HG03060 (cell line): ENCODE data around the gene ZPR1.

Source experiments
- ATAC-seq: cut with Tn5 transposase; IDR thresholded peaks from one replicate; pipeline ENCODE4 v1.9.1; 2021; ENCODE audit warnings: low read depth, moderate number of reproducible peaks; ENCODE audit not compliant: unreplicated experiment

ZPR1 gene

DNA sequence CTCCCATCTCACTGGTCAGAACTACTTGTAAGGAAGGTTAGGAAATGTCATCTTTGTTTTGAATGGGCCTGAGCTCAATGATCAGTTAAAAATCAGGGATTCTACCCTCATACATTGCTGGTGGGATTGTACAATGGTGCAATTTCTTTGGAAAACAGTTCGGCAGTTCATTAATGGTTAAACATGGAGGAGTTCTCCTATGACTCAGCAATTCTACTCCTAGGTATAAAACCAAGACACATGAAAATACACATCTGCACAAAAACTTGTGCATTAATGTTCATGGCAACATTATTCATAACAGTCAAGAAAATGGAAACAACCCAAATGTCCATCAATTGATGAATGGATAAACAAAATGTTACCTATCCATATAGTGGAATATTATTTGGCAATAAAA, 8.7 kb upstream of the ZPR1 start:
- no peak for ATAC-seq

DNA sequence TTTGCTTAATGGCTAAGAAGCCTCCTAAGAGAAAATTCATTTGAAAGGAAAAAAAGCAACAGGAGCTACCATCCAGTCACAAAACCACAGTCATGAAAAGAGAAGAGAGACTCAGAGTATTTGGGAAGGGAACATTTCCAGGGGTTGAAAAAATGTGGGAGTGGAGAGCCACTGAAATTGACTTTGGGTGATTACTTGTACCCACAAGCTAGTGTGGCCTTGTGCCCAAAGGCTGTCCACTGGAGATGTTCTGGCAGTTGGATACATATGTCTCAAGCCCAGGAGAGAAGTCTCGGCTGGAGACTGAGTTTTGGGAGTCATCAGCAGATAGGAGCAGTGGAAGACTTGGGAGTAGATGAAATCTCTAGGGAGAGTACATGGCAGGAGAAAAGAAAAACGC, 7.0 kb upstream of the ZPR1 start:
- ATAC-seq, result no peak

DNA sequence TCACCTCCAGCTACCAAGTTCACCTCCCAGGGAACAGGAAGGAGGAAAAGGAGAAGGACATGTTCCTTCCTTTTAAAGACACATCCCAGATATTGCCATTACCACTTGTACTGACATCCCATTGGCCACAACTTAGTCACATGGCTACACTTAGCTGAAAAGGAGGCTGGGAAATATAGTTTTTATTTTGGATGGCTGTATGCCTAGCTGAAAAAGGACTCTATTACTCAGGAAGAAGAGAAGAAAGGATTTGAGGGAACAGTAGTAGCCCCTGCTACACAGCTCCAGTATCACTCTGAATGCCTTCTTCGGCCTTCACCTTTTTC, 5.9 kb upstream of the ZPR1 start:
- ATAC-seq, result no peak

DNA sequence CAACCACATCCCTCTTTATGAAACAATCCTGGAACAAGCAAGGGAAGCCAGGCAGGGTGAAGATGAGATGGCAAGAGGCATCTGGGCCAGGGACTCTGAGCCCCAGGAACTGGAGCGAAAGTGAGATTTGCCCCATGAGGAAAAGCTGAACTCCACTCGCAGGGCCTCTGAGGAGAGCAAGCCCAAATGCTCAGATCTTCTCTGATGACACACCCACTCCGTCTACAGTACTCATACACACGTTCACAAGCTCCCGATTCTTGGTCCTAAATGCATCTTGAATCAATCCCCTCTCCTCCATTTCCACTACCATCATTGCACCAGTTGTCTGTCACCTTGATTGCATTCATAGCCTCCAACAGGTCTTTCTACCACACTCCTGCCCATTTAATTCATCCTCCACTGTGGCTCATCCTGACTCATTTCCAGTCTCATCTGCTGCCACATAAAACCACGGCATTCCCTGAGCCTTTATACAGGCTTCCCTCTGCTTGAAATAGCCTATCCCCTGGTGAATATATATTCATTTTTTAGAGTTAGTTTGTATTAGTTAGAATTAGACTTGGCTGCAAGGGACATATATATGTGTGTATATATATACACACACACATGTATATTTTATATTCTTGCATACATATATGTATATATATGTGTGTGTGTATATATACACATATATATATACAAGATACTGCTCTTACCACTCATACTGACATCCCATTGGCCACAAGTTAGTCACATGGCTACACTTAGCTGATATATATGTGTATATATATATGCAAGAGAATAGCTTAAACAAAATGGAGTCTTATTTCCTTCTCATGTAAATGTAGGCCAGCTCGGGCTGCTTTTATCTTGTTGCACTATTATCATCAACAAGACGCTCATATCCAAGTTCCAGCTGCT, 5.3 kb upstream of the ZPR1 start:
- no peak for ATAC-seq

DNA sequence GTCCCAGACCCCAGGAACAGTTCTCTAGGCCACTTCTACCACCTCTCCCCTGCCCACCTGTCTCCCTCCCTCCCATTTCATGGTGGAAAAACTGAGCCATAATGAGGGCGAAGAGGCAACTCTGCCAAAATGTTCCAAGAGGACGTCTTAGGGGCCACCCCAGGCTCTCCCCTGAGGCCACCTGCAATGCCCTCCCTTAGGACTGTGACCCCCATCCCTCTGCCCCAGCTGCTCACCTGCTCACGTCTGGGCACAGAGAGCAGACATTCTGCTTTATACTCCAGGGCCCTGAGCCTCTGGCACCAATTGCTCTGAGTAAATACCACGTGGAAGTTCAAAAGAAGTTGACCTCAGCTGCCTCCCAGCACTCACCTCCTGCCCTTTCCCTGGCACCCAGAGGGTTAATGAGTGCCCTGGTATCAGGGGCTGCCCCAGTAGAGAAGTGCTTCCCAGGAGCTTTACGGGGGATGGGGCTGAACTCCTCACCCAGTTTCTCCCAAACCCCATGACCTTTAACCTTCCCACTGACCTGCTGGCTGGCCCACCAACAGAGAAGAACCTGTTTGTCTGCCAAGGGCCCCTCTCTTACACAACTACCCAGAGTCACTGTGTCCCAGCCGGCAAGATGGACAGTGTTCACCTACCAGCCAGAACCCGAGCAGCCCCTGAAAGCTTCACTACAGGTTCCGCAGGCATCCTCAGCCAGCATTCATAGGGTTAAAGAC, 4.5 kb upstream of the ZPR1 start:
- no peak for ATAC-seq

DNA sequence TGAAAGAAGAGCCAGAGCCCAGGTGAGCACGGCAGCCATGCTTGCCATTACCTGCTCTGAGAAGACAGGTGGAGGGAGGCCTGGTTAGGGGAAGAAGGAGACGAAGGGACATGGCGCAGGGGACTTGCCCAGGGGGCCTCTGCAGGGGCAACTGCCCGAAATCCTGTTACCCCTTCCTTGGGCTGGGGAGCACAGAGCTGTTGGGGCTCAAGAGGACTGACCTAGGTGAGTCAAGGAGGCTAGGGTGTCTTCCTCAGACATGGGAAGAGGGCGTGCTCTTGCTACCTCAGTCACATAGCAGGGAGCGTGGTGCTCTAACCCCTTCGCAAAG, 4.0 kb upstream of the ZPR1 start, which contains the start of gene APOA5:
Gene APOA5, minus strand, starts transcription at position 67 of the 331 bp plus-strand sequence. Its CDS starts 19 bp downstream, at position 48.
- no peak for ATAC-seq

DNA sequence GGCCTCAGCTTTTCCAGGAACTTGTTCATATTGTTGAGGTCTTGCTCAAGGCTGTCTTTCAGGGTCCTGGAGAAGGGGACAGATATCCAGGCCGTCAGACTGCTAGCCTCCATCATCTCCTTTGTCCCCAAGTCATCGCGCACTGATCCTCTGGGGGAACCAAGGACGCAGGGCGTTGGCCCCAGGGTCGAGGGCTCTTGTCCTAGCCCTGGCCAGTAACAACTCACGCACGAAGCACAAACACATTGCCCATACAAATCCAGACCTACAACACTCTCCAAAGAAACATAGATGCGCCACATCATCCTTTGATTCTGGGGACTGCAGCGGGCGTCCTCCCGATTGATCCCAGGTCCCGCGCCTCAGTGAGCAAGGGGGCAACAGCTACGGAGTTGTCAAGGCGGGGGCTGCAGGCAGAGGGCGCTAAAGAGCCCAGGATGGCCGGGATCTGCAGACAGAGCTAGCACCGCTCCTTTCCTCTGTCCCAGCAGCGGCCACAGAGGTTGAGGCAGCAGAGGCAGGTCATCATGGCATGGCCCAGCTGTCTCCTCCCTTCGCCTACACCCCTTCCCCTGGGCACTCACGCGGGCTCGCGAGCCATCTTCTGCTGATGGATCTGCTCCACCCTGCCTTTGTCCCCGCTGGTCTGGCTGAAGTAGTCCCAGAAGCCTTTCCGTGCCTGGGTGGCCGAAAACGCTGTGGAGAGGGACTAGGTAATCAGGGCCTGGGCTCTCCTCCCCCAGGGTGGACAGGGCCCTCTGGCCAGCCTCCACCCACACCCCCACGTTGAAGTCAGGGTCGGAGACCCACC, 3.4 kb upstream of the ZPR1 start:
- no peak for ATAC-seq

DNA sequence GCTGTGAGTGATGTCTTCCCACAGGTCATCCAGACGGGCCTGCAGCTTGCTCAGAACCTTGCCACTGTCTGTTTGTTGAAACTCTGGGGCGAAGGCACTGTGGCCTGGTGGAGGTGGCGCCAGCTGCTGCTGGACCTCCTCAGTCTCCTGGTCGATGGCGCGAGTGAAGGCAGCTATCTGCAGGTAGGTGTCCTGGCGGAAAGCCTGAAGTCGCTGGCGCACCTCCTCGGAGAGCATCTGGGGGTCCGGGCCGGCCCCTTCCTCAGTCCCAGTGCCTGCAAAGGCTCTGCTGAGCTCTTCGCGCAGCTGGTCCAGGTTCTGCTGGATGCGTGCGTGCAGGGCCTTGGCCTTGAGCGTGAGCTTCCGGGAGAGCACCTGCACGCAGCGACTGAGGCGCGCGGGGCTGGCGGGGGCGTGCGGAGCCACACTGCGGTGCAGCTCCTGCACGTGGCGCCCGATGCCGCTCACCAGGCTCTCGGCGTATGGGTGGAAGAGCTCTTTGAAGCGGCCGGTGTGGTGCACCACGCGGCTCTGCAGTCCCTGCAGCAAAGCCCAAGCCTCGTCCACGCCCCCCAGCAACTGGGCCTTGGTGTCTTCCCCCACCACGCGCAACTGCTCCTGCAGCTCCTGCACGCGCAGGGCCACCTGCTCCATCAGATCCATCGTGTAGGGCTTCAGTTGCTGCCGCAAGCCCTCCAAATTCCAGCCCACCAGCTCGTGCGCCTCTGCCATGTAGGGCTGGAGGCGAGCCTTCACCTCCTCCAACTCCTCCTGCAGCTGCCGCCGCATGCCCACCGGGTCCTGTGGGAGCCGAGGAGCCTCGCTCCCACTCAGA, 2.6 kb upstream of the ZPR1 start:
- ATAC-seq, result no peak

DNA sequence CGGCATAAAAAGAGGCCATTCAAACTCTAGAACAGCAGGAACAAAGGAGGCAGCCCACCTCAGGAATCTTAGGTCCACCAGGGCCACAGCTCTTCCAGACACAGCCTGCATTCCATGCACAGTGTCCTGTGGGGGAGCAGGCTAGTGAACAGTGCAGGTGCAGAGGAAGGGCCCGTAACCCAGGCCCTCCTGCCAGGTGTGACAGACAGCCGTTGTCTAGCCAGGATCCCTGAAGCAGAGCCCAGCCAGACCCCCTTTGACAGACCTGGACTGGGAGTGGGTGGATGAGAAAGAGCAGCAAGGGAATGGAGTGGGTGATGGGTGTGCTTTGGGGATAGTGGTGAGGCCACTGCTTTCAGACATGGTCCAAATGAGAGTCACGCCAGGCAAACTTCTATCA, 1.2 kb upstream of the ZPR1 start:
- ATAC-seq, result no peak

DNA sequence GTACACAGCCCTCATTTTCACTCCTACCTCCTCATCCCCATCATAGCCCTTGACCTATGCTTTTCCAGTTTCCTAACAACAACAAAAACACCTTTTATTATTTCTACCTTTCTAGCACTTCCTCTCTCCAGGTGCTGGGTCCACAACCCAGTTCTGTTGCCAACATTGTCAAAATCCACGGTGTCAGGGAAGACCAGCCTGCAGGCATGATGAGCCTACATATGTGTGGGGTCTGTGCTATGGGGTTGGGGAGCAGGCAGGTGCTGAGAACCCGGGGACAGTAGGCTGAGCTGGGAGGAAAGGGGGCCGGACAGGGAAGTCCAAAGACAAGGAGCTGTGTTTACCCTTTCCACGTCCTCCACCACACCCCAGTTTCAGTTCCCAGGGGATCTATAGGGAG, 711 bp upstream of the ZPR1 start:
- no peak for ATAC-seq

DNA sequence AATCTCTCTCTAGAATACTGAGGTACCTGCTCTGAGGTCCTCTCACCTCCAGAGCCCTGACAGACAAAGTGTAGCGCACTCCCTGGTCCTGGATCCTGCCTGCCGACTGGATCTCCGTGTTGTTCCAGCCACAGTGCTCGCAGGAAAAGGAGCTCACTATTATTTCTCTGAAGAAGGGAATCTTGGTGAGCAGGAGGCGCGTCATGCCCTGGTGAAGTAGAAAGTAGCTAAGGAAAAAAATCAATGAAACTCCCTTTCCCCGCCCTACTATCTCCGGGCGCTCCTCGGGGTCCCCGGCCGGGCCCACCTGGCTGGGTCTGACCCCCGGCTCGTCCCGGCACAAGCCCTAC, 412 bp downstream of the ZPR1 start:
- ATAC-seq, result no peak

DNA sequence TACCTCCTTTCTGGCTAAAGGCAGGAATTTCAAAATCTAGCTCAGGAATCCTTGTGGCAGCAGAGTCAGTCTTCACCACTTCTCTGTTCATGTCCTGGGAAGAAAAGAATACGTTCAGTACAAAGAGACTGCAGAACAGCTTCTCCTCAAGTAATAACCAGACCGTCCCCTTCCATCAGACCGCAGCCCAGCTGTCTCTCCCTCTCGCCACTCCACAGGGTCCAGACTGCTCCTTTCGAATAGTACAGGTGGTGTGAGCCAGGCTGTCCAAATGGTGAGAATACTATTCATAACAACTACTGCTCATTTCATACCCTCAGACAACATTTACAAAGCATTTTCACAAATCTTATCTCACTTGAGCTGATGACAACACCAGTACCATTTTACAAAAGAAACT, 857 bp downstream of the ZPR1 start:
- ATAC-seq, result no peak

DNA sequence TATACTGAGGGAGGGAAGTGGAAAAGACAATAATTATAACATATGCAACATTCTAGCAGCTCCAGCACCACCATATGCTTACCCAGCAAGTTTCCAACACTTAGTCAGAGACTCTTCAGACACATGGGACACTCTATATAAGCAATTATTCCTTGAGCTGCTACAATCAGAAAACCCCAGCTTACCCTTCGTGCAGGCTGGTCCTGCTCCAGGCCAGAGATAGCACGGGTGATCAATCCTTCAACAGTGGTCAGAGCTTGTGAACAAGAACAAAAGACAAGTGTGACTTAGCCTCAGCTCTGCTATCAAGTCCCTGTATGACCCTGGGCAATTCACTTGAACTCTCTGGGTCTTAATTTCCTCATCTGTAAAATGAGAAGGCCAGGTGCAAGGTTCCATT, 1.5 kb downstream of the ZPR1 start:
- ATAC-seq, result no peak

DNA sequence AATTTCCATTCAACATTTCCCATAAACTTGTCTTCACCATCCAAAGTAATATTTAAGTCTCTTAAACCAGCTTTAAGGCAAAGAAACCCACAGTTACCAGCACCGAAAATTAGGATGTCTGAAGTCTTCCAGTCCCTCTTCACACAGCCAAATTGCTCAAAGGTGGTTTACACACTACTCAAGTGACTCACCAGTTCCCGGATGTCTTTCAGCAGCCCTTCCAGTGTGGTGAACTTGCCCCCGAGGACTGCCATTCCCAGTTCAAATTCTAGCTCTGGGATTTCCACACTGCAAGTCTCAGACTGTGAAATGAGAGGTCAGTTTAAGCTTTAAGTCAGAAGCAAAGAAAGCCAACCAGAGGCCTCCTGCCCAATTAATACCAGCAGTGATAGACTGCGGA, 5.1 kb downstream of the ZPR1 start:
- no peak for ATAC-seq

DNA sequence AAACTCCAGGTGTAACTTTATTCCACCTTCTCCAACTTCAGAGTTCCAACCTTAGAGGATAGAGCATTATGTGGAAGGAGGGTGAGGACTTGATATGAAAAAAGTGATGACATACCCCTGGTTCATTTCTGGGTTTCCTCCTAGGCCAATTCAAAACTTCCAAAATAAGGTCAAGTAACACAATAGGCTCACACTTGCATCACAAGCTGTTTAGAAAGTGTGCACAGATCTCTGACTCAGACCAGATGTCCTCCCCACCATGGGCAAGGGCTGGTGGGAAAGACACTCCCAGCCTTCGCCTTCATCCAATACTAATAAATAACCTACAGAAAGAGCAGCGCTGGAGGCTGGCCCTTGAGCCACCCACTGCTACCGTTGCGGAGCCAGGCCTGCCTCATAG, 9.3 kb downstream of the ZPR1 start:
- no peak for ATAC-seq

DNA sequence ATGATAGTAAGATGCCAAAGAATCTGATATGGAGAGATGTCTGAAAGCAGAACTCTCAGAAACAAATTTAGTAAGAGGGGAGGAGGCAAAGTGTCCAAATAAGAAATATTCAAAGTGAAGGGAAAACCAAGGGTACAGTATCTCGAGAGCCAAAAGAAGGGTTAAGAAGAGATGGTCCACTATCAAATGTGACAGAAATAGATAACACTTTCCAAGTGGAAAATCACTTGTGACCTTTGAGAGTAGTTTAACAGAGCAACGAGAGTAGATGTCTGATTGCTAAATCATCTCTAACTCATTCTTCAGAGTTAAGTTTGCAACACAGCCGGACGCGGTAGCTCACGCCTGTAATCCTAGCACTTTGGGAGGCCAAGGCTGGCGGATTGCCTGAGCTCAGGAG, 10.8 kb downstream of the ZPR1 start:
- ATAC-seq, result no peak

DNA sequence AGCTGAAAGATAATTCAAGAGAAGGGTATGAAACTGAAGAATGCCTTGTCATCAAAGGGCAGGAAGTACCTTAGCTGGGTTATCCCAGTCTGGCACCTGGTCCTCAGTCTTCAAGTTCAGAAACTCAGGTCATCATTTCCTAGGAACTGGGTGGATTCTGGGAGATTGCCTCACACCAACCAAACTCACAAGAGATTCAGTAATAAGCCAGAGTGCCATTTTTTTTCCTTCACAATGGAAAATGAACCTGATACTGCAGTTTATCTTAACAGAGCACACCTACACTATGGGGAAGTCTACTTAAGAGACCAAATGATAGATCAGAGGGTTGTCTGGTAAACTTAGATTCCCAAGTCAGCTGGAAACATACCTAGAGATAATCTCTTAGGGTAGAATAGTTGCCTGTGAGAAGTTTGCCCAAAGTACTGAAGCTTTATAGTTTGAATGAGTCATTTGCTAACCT, 11.3 kb downstream of the ZPR1 start:
- ATAC-seq, result no peak

DNA sequence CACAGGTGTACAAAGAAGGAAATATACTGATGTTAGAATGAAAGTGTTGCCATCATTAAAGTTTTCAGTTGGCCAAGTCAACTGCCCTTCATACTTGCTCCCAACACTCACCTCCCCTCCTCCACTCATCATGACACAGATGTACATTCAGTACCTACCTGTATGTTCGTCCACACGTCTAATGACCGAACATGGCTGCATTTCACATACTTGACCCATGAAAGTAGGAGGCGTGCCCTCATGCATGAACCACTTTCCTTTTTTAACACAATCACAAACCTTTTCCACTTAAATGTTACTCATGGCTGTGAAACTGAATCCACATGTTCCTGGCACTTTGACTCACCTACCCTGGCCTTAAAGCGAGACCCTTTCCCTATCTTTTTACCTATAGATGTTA, 11.8 kb downstream of the ZPR1 start:
- no peak for ATAC-seq

DNA sequence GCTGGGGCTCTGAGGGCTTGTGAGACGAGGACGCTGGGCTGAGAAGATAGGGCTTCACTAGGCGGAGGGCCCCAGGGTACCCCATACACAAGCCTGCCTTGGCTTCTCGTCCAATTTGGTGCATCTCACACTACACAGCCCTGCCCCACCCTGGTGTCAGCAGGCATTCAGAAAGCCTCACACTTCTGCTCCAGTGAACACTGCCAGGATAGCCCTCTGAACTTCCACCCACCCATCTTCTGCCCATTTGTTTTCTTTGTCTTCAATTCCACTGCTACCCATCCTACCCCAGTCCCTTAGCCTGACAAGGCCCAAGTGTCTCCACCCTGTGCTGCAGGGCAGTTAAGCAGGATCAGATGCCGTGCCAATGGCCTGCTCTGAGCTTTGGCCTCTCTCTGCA, 13.2 kb downstream of the ZPR1 start:
- ATAC-seq, result no peak
